Hepatic stellate cell (primary cell): Measurements from ENCODE around the gene RAC2.

Source experiments
- DNase-seq: peaks from one replicate; pipeline ENCODE4 v3.0.0; 2011; ENCODE audit warnings: low spot score

Gene RAC2

DNA sequence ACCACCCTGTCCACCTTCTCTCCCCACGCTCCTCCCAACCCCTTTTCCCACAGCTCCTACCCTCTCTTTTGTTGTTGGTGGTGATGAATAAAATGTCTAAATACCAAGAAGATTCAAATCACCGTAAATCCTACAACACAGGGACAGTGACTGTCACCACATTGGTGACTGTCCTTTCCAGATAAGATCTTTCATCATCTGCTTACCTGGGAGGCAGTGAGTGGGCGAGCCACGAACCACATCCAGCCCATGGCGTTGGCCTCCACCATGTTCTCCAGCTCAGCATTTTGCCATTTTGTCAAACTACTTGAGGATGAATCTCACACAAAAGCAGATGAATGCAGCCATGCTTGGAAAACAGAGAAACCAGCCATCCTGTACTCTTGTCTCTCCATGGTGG is 31.6 kb upstream of the RAC2 start:
- no peak for DNase-seq

DNA sequence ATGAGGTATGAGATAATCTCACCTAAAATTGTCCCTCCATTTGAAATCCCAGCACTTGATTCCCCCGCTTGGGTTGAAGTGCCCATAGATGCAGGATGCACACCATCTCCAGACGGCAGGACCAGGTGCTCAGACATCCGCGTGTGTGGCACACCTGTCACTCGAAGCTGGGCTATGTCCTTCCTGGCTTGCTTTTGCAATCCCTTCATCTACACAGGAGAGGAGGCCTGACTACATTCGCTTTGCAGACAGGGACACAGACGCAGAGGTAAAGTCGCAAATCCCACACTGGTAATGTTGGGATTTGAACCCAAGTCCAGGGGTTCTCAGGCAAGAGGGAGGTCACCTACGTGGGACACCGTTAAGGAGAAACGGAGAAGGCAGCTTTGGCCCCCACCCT is 31.1 kb upstream of the RAC2 start:
- DNase-seq, result no peak

DNA sequence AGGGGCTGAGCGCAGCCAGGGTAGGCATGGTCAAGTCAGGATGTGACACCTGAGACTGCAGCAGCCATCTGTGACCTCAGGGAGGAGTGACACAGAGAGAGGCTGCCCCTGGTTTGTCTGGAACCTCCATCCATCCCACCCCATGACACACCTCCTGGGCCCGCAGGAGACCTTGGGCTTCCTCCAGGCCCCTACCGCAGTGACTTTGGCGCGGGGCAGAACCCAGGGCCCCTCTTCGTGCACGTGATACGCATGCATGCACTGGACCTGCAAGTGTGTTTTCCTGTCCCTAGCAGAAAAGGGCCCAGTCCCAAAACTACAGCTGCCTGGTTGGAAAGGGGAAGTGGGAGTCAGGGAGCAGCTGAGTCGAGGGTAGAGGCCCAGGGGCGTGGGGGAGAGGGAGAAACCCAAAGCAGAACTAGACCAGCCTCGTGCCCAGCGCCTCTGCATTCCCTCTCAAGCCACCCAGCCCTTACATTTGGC is 30.4 kb upstream of the RAC2 start:
- no peak for DNase-seq

DNA sequence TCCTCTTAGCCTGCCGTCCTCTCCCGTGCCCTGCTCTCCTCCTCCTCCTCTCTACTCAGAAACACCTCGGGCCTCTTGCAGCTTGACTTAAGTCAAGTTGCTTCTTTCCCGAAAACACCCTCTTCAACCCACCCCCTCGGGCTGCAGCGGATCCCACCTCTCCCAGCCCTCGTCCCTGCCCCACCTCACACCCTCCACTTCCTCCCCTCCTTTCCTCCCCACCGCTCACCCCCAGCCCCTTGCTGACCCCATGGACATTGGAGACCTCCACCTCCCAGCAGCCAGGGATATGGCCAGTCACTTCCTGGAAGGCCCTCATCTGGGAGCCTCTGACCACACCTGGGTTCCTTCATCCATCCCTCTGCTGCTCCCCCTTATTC is 29.8 kb upstream of the RAC2 start:
- no peak for DNase-seq

DNA sequence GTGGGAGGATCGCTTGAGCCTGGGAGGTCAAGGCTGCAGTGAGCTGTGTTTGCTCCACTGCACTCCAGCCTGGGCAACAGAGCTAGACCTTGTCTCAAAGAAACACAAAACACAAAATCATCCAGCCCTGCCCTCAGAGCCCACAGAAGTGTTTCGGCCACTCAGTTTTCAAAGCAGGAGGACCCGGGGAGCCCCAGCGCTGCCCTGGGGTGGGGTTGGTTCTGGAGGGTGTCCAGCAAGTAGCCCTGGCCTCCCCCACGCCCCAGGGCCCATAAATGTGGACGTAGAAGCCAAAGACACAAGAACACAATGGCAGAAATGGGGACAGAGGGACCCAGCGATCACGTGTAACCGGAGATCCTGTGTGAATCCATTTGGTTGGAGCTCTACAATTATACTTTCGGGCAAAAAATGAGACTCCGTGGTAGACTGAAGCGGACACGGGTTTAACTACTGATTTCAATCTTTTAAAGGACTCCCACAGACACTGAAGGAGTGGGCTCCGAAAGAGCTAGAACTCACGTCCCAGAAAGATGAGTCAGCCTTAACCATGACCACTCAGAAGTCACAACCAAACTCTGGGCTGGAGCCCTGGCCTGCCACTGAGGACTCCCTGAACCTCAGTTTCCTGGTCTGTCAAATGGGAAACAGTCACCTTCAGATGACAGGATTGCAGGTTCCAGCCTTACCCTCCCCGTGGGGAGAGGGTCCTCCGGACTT is 29.2 kb upstream of the RAC2 start:
- peak; percentile 71 for DNase-seq

DNA sequence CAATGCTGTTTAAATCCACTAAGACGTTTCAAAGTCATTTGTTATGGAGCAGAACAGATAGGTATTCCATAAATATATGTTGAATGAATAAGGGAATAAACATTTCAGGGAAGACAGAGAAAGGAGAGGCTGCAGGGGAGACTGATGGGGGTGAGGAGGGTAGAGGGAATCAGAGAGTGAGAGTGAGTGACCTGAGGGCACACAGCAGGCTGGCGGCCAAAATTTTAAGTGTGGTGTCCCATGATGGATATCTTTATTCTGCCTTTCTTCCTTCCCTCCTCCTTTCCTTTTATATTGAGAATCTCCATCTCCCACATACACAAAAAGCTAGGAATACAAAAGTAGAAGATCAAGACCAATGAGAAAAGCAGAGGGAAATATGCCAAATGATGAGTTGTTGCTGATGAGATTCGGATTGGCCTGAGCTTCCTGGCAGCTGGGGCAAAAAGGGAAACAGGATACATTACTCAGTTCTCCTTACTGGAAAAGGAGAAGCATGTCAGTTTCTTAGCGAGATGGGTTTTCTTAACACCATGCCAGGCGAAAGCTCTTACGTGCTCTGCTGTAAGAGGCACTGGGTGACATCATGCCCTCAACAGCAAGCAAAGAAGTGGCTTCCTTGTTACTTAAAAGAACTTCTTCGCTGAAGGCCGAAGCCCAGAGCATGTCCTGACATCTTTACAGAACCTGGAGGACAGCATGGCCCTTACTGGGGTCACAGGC is 27.0 kb upstream of the RAC2 start:
- DNase-seq, result no peak

DNA sequence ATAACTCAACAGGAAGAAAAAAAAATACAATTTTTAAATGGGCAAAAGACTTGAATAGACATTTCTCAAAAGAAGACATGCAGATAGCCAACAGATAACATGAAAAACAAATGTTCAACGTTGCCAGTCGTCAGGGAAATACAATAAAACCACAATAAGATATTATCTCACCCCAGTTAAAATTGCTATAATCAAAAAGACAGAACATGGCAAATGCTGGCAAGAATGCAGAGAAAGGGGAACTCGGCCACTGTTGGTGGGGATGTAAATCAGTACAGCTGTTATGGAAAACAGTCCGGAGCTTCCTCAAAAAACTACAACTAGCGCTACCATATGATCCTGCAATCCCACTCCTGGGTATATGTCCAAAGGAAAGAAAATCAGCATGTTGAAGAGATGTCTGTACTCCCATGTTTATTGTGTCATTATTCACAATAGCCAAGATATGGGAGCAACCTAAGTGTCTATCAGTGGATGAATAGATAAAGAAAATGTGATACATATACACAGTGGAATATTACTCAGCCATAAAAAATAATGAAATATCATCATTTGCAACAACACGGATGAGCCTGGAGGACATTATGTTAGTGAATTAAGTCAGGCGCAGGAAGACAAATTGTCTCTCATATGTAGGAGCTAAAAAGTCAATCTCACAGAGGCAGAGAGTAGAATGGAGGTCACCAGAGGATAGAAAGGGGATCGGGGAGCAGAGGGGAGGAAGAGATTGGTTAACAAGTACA is 26.0 kb upstream of the RAC2 start:
- no peak for DNase-seq

DNA sequence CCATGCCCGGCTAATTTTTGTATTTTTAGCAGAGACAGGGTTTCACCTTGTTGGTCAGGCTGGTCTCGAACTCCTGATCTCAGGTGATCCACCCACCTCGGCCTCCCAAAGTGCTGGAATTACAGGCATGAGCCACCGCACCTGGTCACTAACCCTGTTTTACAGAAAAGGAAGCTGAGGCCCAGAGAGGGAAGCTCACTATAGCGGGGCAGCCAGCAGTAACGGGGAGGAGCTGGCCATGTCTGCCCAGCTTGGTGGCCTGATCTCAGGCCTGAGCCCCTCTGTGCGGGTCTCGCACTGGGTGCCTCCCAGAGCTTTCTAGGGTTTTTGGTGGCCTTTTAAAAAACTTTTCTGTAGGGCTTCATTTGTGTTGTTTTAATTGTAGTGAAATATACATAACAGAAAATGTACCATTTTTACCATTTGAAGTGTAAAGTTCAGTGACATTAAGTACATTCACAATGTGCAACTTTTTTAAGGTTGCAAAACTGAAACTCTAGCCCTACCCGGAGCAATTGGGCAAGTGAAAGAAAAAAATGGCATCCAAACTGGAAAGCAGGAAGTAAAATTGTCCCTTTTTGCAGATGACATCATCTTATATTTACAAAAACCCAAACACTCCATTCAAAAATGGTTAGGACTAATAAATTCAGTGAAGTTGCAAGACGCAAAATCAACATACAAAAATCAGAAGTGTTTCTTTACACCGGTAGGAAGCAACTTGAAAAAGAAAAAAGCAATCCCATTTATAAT is 23.8 kb upstream of the RAC2 start:
- DNase-seq, result no peak

DNA sequence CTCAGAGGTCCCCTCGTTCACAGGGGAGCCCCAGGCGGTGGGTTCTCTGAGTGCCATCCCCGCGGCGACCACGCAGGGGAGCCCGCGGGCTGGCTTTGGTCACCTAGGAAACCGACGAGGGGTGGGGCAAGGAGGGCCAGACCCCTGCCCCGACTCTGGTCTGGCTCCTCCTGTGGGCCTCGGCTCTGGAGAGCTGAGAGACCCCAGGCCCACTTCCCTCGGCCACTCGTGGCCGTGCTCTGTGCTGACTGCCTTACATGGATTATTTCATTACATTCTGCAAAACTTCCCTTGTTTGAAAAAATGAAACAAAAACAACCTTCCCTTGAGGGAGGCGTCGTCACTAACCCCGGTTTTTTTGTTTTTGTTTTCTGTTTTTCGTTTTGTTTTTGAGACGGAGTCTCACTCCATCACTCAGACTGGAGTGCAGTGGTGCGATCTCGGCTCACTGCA is 23.1 kb upstream of the RAC2 start:
- DNase-seq, result peak; percentile 54

DNA sequence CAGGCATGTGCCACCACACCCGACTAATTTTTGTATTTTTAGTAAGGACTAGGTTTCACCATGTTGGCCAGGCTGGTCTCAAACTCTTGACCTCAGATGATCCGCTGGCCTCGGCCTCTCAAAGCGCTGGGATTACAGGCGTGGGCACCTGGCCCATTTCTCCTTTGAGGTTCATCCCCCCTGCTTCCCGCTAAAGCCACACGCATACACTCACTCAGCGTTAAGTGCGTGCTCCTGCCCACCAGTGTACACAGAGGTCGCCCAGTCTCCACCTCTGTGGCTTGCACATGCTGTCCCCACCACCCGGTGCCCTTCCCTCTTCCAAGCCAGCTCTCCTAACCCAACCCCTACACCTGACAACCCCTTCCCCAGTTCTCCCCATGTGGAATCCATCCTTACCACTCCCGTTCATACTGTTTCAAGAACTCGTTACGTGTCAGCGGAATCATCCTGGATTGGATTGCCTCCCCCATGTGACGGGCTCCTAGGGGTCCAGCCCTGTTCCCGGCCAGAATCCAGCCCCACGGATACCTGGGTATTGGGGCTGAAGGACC is 22.6 kb upstream of the RAC2 start:
- no peak for DNase-seq

DNA sequence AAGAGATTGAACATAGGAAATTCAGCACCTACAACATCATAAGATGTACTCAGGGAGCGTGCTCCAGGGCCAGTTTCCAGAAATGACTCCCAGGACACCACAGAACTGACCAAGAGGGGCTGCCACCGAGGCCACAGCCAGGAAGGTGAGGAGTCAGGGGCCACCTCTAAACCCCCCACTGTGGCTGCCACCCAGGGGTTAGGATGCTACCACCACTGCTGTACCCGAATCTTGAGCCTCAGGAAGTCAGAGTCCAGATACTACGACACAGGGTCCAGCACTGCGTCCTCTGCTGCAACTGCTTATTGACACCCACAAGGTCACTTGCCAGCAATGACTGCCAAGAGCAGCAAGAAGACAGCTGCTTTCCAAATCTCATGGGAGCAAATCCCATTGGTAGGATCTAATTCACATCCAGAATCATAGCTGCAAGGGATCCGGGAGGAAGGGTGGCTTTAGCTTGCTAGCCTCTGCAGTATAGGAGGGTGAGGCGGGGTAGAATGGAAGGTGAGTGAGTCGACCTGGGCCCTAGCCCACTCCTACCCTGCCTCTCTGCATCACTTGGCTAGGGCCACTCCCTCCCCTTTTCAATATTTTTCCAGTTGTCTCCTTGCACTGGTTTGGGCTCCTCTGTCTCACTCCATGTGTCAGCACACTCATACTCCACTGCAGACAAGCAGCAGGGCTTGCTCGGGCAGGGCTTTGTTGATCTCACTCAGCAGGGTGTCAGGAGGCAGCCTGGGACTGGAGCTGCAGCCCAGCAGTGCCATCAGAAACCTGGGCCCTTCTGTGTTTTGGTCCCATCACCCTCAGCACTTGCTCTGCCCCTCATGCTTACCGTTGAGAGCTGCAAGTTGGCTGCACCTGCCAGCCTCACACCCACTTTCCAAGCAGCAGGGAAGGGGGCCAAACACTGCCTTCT is 20.2 kb upstream of the RAC2 start:
- no peak for DNase-seq

DNA sequence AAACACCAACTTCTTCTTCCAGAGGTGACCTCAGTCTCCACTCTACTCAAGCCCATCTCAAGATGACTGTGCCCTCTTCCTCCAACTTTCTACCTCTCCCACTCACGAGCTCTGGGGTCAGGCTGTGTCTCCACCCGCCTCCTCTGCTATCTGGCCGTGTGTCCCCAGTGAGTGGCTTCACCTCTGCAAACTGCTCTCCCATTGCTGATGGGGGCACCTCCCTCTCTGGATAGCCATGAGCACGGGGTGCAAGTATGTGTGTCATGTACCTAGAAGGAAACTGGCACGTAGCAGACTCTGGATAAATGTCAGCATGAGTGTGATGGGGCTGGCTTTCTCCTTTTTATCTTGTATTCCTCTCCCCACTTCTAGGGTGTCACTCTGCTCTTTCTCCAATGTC is 18.3 kb upstream of the RAC2 start:
- DNase-seq, result no peak

DNA sequence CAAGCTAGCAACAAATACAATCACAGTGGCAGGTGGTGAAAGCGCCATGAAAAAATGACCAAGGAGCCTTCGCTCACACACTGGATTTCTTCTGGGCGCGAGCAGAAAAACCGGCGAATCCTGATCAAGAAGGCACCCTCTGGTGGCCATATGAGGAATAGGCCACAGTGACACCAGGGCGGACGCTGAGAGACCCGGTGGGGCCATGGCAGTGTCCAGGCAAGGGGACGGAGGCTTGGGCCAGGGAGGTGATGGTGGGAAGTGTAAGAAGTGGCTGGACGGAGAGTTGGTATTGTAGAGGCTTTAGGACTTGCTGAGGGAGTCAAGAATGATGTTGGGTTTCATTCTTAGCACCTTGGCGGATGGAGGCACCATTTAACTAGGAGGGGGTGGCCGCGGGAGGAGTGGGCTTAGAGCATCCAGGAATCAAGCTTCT is 16.9 kb upstream of the RAC2 start:
- DNase-seq, result peak; percentile 75

DNA sequence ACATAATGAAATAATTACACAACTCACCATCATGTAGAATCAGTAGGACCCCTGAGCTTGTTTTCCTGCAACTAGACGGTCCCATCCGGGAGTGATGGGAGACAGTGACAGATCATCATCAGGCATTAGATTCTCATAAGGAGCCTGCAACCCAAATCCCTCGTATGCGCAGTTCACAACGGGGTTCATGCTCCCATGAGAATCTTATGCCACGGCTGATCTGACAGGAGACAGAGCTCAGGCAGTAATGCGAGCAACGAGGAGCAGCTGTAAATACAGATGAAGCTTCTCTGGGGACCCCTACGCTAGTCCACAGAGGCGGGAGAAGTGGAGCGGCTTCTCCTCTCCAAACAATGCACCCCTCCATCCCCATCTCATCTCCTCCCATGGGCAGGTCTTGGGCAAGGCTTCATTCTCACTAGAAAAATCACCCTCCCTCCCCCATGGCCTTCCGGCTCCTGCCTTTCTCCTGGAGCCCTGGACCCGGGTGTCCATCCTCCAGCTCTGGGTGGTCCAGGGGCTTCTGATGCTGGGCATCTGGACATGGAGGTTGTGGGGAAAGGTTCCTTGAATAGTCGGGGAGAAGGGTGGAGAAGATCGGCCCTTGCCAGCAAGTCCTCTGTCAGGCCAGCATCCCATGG is 16.2 kb upstream of the RAC2 start:
- DNase-seq, result no peak

DNA sequence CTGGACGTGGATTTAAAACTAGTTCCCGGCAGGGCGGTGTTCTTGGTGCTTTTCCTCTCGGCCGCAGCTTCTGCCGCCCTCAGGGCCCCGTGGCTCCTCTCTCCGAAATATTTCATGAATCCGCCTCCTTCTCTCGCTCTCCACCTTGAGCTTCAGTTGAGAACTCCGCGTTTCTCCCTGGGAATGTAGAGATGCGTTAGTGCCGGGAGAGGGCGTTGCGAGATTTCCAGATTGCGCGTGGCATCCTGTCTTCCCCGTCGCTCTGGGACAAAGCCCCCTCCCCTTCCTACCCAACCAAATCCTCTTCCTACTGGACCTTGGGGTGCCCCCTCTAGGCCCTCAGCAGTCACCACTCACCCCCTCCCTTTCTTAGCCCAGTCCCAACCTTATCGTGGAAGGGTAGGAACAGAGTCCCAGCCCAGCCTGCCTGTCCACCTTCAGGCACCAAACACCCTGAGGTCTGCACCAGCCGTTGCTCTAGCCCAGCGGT is 15.5 kb upstream of the RAC2 start:
- DNase-seq, result peak; percentile 62

DNA sequence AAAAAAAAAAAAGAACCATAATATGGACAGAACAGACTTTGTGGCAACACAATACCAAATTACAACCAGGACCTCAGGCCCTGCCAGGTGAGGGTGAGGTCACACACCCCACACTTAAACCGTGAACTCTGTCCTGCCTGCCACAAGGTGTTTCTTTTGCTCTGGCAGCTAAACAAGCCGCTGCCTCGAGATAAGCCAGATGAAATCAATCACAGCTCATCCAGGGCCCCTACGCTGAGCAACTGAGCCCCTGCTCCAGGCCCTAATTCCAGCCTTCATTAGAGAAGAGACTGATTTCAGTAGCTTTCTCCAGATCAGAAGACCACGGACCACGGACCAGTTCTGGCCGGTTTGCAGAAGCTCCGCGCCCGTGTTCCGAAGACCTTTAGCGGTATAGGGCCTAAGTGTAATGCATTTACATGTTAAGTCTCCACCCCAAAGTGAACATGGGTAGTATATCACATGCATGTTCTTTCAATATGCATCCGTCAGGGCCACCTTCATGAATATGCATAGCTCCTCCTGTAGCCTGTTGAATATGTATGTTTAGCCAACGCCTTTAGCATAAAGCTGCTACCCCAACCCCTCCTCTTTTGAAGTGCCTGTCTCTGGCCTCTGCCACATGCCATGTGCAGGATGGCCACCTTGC is 14.8 kb upstream of the RAC2 start:
- DNase-seq, result no peak

DNA sequence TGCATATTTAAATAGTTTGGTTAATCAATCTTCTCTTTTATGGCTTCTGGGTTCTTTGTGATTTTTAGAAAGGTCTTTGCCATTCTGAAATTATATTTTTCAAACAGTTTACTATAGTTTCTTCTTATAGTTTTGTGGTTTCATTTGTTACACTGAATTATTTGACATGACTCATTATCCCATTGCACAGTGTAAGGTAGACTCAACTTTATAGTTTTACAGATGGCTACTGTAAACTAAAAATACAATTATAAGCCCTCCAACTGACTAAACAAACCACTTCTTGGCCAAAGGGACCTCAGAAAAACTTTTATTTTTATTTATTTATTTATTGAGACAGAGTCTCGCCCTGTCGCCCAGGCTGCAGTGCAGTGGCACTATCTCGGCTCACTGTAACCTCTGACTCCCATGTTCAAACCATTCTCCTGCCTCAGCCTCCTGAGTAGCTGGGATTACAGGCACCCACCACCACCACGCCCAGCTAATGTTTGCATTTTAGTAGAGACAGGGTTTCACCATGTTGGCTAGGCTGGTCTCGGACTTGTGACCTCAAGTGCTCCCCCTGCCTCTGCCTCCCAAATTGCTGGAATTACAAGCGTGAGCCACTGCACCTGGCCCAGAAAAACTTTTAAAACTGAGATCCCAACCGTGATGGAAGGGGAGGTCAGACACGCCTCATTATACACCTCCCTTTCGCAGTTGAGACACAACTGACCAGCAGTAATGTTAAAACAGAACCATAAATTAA is 14.1 kb upstream of the RAC2 start:
- no peak for DNase-seq

DNA sequence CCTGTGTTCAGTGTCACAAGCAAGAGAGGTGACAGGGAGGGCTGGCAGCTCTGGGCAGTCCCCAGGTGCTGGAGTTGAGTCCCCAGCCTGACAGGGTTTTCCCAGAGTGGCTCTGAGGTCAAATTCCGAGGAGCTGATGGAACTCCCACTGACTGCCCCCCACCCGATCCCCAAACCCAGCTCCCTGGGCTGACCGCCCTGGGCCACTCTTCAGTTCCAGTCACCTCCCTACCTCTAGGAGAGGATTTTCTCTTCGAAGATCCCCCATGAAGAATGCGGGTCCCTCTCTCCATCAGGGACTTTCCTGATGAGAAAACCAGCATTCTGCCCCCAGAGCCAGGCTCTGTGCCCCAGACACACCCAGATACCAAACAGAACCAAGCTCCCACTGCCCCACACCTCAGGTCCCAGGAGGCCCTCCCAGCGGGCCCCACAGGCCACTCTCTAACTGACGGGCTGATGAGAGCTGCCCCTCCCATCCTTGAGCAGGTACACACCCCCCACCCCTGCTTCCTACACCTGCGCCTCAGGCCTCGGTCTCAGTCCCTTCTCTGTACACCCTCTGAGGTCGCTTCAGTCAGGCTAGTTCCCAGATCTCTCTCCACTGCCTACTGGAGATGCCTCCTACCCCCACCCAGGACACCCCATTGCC is 12.1 kb upstream of the RAC2 start:
- DNase-seq, result no peak
